ENCODE data around the gene PTPRM.

- TF ChIP-seq CTCF (IDR thresholded peaks at IDR 0.05), result no peak
- no peak for TF ChIP-seq POLR2A (IDR thresholded peaks at IDR 0.05)
These were observed 563.0 kb downstream of the PTPRM start for GRCh38 chr18:8130096-8130495.
